GM13977 (cell line): ENCODE data around the gene OAS1.

ENCODE experiments used
- DNase-seq: peaks from one replicate; pipeline ENCODE4 v3.0.0; 2012; ENCODE audit warnings: low spot score
- in situ Hi-C: fragments of 300-500 bp; cut with MboI; formaldehyde crosslinking; loops from one replicate; pipeline ENCODE4 v1.12.0; 2022; ENCODE audit warnings: low sequenced_read_pairs, low pct_unique_long_range_greater_than_20kb, mixed read lengths, inconsistent platforms; ENCODE audit not compliant: unreplicated experiment
- TF ChIP-seq, protein P1 (sequence below): IDR thresholded peaks from 2 replicates; pipeline ENCODE4 v1.5.1; 2012; ENCODE audit warnings: mild to moderate bottlenecking, control low read depth; ENCODE audit not compliant: insufficient read depth; ENCODE audit errors: extremely low read depth, missing control alignments

OAS1 gene

DNA sequence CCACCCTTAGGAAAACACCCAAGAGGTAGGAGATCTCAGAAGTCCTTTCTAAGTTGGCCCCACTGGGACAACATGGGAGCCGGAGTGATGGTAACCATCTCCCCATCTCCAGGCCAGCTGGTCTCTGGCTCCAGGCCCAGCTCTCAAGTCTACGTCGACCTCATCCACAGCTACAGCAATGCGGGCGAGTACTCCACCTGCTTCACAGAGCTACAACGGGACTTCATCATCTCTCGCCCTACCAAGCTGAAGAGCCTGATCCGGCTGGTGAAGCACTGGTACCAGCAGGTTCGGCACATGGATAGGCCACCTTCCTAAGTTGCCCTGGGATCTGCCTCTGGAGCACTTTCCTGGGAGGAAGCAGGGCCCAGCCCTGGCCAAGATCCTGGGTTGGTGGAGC, 60.5 kb downstream of the OAS1 start:
- DNase-seq, result no peak
- TF ChIP-seq, protein P1, sequence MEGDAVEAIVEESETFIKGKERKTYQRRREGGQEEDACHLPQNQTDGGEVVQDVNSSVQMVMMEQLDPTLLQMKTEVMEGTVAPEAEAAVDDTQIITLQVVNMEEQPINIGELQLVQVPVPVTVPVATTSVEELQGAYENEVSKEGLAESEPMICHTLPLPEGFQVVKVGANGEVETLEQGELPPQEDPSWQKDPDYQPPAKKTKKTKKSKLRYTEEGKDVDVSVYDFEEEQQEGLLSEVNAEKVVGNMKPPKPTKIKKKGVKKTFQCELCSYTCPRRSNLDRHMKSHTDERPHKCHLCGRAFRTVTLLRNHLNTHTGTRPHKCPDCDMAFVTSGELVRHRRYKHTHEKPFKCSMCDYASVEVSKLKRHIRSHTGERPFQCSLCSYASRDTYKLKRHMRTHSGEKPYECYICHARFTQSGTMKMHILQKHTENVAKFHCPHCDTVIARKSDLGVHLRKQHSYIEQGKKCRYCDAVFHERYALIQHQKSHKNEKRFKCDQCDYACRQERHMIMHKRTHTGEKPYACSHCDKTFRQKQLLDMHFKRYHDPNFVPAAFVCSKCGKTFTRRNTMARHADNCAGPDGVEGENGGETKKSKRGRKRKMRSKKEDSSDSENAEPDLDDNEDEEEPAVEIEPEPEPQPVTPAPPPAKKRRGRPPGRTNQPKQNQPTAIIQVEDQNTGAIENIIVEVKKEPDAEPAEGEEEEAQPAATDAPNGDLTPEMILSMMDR, result no peak
- in situ Hi-C loops, result no loop called here

DNA sequence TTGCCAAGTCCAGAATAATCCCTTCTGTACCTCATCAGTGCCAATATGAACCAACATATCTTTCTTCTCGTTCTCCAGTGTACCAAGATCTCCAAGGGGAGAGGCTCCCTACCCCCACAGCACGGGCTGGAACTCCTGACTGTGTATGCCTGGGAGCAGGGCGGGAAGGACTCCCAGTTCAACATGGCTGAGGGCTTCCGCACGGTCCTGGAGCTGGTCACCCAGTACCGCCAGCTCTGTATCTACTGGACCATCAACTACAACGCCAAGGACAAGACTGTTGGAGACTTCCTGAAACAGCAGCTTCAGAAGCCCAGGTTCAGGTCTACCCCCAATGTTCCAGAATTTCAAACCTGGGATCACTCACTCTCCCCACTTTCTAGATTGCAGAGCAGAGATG, 61.1 kb downstream of the OAS1 start:
- DNase-seq, result no peak
- in situ Hi-C loops, result no loop called here
- TF ChIP-seq, protein P1, result no peak
